WTC11 (cell line): ENCODE results near the gene TOM1. TPM values are rescaled to one million over a fixed set of nuclear protein-coding genes. Genes with fewer than 3 reads are reported as not detected.

Source experiments
- ATAC-seq: fragments of 200-7000 bp; cut with Tn5 transposase; 2 replicates; pipeline ENCODE4 v1.10.0; 2021; ENCODE audit warnings: mild to moderate bottlenecking, moderate library complexity
- CTCF ChIA-PET: fragments of 300-600 bp; sonication (Branson Sonifier 250); formaldehyde crosslinking; loops from one replicate; lab custom pipeline; 2021; ENCODE audit warnings: antibody characterized with exemption; lab: Charles Lee
- POLR2A ChIA-PET: fragments of 350-600 bp; sonication (Branson Sonifier 250); formaldehyde crosslinking; loops from one replicate; lab custom pipeline; 2021; ENCODE audit warnings: antibody characterized with exemption; lab: Charles Lee
- DNase-seq: peaks from one replicate; pipeline ENCODE4 v3.0.0; 2021; ENCODE audit warnings: low spot score
- H3K27ac Mint-ChIP-seq: 2 replicates; pipeline ENCODE4 v1.8.0; 2021; ENCODE audit warnings: mixed read lengths
- H3K27me3 Mint-ChIP-seq: 2 replicates; pipeline ENCODE4 v1.8.0; 2021; ENCODE audit warnings: low read depth, mild to moderate bottlenecking, moderate library complexity, mixed read lengths
- H3K36me3 Mint-ChIP-seq: 2 replicates; pipeline ENCODE4 v1.8.0; 2021; ENCODE audit warnings: mixed read lengths
- H3K4me1 Mint-ChIP-seq: 2 replicates; pipeline ENCODE4 v1.8.0; 2022; ENCODE audit warnings: mixed read lengths
- H3K4me3 Mint-ChIP-seq: 2 replicates; pipeline ENCODE4 v1.8.0; 2021; ENCODE audit warnings: mild to moderate bottlenecking, moderate library complexity, mixed read lengths
- H3K9me3 Mint-ChIP-seq: 2 replicates; pipeline ENCODE4 v1.8.0; 2021; ENCODE audit warnings: mixed read lengths
- EMX1 ChIP-seq: fragments of 250-450 bp; sonication (Bioruptor Pico); IDR thresholded peaks from 2 replicates; pipeline ENCODE4 v1.8.0; 2021; ENCODE audit warnings: mild to moderate bottlenecking
- ESRRA ChIP-seq: sonication (generic); formaldehyde crosslinking; IDR thresholded peaks from 2 replicates; pipeline ENCODE4 v1.8.1; 2022; ENCODE audit warnings: mild to moderate bottlenecking, missing genetic modification reagents, borderline replicate concordance
- FOXJ3 ChIP-seq: sonication (generic); formaldehyde crosslinking; IDR thresholded peaks from 2 replicates; pipeline ENCODE4 v1.9.0; 2021; ENCODE audit warnings: missing genetic modification reagents, mild to moderate bottlenecking, borderline replicate concordance
- GABPB1 ChIP-seq: sonication (generic); formaldehyde crosslinking; IDR thresholded peaks from 2 replicates; pipeline ENCODE4 v1.8.1; 2023; ENCODE audit warnings: mild to moderate bottlenecking, missing genetic modification reagents
- GRHL2 ChIP-seq: fragments of 250-450 bp; sonication (Bioruptor Pico); IDR thresholded peaks from 2 replicates; pipeline ENCODE4 v1.8.0; 2022; ENCODE audit warnings: mild to moderate bottlenecking, moderate library complexity; ENCODE audit not compliant: insufficient replicate concordance, severe bottlenecking
- HMGXB4 ChIP-seq: sonication (generic); formaldehyde crosslinking; IDR thresholded peaks from 2 replicates; pipeline ENCODE4 v1.8.1; 2023; ENCODE audit warnings: mild to moderate bottlenecking, moderate library complexity, missing genetic modification reagents
- NR2C2 ChIP-seq: sonication (generic); formaldehyde crosslinking; IDR thresholded peaks from 2 replicates; pipeline ENCODE4 v1.8.0; 2022; ENCODE audit warnings: mild to moderate bottlenecking, missing genetic modification reagents
- NR3C1 ChIP-seq: sonication (generic); formaldehyde crosslinking; conservative IDR thresholded peaks from 2 replicates; pipeline ENCODE4 v1.8.1; 2023; ENCODE audit warnings: low read depth, mild to moderate bottlenecking, missing genetic modification reagents
- RORB ChIP-seq: fragments of 250-450 bp; sonication (Bioruptor Pico); IDR thresholded peaks from 2 replicates; pipeline ENCODE4 v1.9.0; 2021; ENCODE audit warnings: mild to moderate bottlenecking
- SMAD3 ChIP-seq: sonication (generic); formaldehyde crosslinking; IDR thresholded peaks from 2 replicates; pipeline ENCODE4 v1.8.0; 2022; ENCODE audit warnings: missing genetic modification reagents, mild to moderate bottlenecking, borderline replicate concordance
- SMAD4 ChIP-seq: sonication (generic); formaldehyde crosslinking; IDR thresholded peaks from 2 replicates; pipeline ENCODE4 v1.8.0; 2022; ENCODE audit warnings: mild to moderate bottlenecking, missing genetic modification reagents
- TEAD4 ChIP-seq: sonication (generic); formaldehyde crosslinking; IDR thresholded peaks from 2 replicates; pipeline ENCODE4 v1.8.0; 2022; ENCODE audit warnings: mild to moderate bottlenecking, missing genetic modification reagents
- ZNF138 ChIP-seq: sonication (generic); formaldehyde crosslinking; conservative IDR thresholded peaks from 2 replicates; pipeline ENCODE4 v1.8.1; 2022; ENCODE audit warnings: mild to moderate bottlenecking, moderate library complexity, missing genetic modification reagents
- ZNF423 ChIP-seq: fragments of 250-450 bp; sonication (Bioruptor Pico); IDR thresholded peaks from 2 replicates; pipeline ENCODE4 v2.1.2; 2022; ENCODE audit warnings: mild to moderate bottlenecking, moderate library complexity
- total RNA-seq: library from RNA; stranded (reverse); gene quantifications from 3 replicates; pipeline ENCODE4 v1.2.3, GENCODE V29; 2021
- TF ChIP-seq, protein P1 (sequence below): sonication (generic); formaldehyde crosslinking; IDR thresholded peaks from 2 replicates; pipeline ENCODE4 v1.8.1; 2023; ENCODE audit warnings: mild to moderate bottlenecking, missing genetic modification reagents, borderline replicate concordance
- TF ChIP-seq, protein P2 (sequence below): sonication (generic); formaldehyde crosslinking; IDR thresholded peaks from 2 replicates; pipeline ENCODE4 v1.8.0; 2023; ENCODE audit warnings: missing genetic modification reagents
- TF ChIP-seq, protein P3 (sequence below): sonication (generic); formaldehyde crosslinking; IDR thresholded peaks from 2 replicates; pipeline ENCODE4 v1.8.0; 2022; ENCODE audit warnings: mild to moderate bottlenecking, missing genetic modification reagents

The TOM1 gene
- total RNA-seq, 1 experiment from 2014 or later = 23.5 TPM

GRCh38 chr22:35322126-35322525, 22.4 kb downstream of the TOM1 start:
- no peak for DNase-seq
- Mint-ChIP-seq H3K9me3 (no peaks in the 10 kb centered on the region), H3K27me3 (no peaks in the 10 kb centered on the region), H3K36me3 (peaks cover 30% of the 10 kb centered on the region), H3K4me1 (no peaks in the 10 kb centered on the region), H3K4me3 (no peak overlapping the region), H3K27ac (no peak overlapping the region)
- POLR2A ChIA-PET = no interaction called here
- TF ChIP-seq SMAD3 (CRISPR knock-in tag) = no peak
- ATAC-seq = no peak
- CTCF ChIA-PET = no interaction called here

DNA sequence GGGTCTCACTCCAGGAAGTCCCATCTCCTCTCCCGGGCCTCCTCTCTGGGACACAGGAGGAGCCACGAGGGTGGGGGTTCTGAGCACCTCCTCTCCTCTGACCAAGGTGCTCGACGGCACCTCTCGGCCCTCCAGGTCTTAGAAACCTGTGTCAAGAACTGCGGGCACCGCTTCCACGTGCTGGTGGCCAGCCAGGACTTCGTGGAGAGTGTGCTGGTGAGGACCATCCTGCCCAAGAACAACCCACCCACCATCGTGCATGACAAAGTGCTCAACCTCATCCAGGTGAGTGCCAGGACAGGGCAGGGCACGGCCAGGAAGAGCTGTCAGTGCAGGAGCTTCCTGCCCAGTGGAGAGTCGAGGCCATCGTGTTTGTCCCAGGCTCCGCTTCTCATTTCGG, 23.2 kb downstream of the TOM1 start:
- Mint-ChIP-seq H3K36me3 (peaks cover 27% of the 10 kb centered on the region), H3K4me3 (no peak overlapping the region), H3K27ac (no peak overlapping the region), H3K4me1 (no peaks in the 10 kb centered on the region), H3K27me3 (no peaks in the 10 kb centered on the region), H3K9me3 (no peaks in the 10 kb centered on the region)
- CTCF ChIA-PET = no interaction called here
- DNase-seq = no peak
- no peak for ATAC-seq
- no peak for TF ChIP-seq GRHL2 (CRISPR knock-in tag)
- TF ChIP-seq FOXJ3 (CRISPR knock-in tag) = no peak
- POLR2A ChIA-PET = no interaction called here

- Mint-ChIP-seq H3K4me1 (no peaks in the 10 kb centered on the region), H3K27me3 (no peaks in the 10 kb centered on the region), H3K27ac (no peak overlapping the region), H3K36me3 (peaks cover 24% of the 10 kb centered on the region), H3K9me3 (no peaks in the 10 kb centered on the region), H3K4me3 (no peak overlapping the region)
- ATAC-seq (no peak), DNase-seq (no peak)
- ChIA-PET CTCF (no interaction called here), POLR2A (no interaction called here)
- TF ChIP-seq RORB (no peak), TEAD4 (no peak), GABPB1 (no peak), EMX1 (CRISPR knock-in tag) (no peak), NR3C1 (CRISPR knock-in tag) (no peak), SMAD3 (CRISPR knock-in tag) (no peak), ZNF138 (no peak), SMAD4 (CRISPR knock-in tag) (no peak), FOXJ3 (CRISPR knock-in tag) (no peak), ESRRA (CRISPR knock-in tag) (no peak)
- TF ChIP-seq, protein P1, sequence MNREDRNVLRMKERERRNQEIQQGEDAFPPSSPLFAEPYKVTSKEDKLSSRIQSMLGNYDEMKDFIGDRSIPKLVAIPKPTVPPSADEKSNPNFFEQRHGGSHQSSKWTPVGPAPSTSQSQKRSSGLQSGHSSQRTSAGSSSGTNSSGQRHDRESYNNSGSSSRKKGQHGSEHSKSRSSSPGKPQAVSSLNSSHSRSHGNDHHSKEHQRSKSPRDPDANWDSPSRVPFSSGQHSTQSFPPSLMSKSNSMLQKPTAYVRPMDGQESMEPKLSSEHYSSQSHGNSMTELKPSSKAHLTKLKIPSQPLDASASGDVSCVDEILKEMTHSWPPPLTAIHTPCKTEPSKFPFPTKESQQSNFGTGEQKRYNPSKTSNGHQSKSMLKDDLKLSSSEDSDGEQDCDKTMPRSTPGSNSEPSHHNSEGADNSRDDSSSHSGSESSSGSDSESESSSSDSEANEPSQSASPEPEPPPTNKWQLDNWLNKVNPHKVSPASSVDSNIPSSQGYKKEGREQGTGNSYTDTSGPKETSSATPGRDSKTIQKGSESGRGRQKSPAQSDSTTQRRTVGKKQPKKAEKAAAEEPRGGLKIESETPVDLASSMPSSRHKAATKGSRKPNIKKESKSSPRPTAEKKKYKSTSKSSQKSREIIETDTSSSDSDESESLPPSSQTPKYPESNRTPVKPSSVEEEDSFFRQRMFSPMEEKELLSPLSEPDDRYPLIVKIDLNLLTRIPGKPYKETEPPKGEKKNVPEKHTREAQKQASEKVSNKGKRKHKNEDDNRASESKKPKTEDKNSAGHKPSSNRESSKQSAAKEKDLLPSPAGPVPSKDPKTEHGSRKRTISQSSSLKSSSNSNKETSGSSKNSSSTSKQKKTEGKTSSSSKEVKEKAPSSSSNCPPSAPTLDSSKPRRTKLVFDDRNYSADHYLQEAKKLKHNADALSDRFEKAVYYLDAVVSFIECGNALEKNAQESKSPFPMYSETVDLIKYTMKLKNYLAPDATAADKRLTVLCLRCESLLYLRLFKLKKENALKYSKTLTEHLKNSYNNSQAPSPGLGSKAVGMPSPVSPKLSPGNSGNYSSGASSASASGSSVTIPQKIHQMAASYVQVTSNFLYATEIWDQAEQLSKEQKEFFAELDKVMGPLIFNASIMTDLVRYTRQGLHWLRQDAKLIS (CRISPR knock-in tag) = no peak
- TF ChIP-seq, protein P2, sequence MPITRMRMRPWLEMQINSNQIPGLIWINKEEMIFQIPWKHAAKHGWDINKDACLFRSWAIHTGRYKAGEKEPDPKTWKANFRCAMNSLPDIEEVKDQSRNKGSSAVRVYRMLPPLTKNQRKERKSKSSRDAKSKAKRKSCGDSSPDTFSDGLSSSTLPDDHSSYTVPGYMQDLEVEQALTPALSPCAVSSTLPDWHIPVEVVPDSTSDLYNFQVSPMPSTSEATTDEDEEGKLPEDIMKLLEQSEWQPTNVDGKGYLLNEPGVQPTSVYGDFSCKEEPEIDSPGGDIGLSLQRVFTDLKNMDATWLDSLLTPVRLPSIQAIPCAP (CRISPR knock-in tag) = no peak
- TF ChIP-seq, protein P3, sequence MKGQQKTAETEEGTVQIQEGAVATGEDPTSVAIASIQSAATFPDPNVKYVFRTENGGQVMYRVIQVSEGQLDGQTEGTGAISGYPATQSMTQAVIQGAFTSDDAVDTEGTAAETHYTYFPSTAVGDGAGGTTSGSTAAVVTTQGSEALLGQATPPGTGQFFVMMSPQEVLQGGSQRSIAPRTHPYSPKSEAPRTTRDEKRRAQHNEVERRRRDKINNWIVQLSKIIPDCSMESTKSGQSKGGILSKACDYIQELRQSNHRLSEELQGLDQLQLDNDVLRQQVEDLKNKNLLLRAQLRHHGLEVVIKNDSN = no peak
- TF ChIP-seq, all 79 proteins: peak for 0
Measured at GRCh38 chr22:35323305-35323704, 23.6 kb downstream of the TOM1 start.

GRCh38 chr22:35324067-35324466, 24.4 kb downstream of the TOM1 start:
- H3K4me3 Mint-ChIP-seq = no peak overlapping the region
- no peak overlapping the region for H3K27ac Mint-ChIP-seq
- TF ChIP-seq NR2C2 (CRISPR knock-in tag) (no peak), ZNF423 (CRISPR knock-in tag) (no peak), HMGXB4 (CRISPR knock-in tag) (no peak)
- no peaks in the 10 kb centered on the region for H3K4me1 Mint-ChIP-seq
- H3K36me3 Mint-ChIP-seq = peaks cover 24% of the 10 kb centered on the region
- ChIA-PET CTCF (interaction anchor here (1.5 kb wide), 1 partner anchor 93 kb away, joined by 9 read pairs; no protein-coding TSS in a partner anchor), POLR2A (no interaction called here)
- DNase-seq (no peak), ATAC-seq (no peak)
- H3K9me3 Mint-ChIP-seq = no peaks in the 10 kb centered on the region
- H3K27me3 Mint-ChIP-seq = no peaks in the 10 kb centered on the region
